ENCODE data around the gene ZNF385A.

The ZNF385A gene

DNA sequence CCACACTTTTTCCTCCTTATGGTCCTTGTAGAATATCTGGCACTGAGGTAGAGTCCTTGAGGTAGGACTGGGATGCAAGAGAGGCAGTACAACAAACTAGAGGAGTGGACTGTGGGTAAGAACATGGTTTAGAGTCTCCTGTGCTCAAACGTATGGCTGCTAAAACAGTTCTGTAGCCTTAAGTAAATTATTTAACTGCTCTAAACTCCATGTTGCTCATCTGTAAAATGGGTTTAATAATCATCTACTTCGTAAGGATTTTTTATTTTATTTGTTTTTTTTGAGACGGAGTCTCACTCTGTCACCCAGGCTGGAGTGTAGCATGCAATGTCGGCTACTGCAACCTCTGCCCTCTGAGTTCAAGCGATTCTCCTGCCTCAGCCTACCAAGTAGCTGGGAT is 63.2 kb downstream of the ZNF385A start:
- H3K9me3 ChIP-seq (ENCODE audit: severe bottlenecking) = no peaks in the 10 kb centered on the region
- H3K27me3 ChIP-seq (ENCODE audit: insufficient read depth, low read depth, severe bottlenecking) = no peaks in the 10 kb centered on the region
- no peaks in the 10 kb centered on the region; the same call in 1 of the 2 replicates for H3K36me3 ChIP-seq
- no peak for DNase-seq
- H3K4me3 ChIP-seq (ENCODE audit: low read depth, low read length) = no peak overlapping the region
- TF ChIP-seq, protein P1, sequence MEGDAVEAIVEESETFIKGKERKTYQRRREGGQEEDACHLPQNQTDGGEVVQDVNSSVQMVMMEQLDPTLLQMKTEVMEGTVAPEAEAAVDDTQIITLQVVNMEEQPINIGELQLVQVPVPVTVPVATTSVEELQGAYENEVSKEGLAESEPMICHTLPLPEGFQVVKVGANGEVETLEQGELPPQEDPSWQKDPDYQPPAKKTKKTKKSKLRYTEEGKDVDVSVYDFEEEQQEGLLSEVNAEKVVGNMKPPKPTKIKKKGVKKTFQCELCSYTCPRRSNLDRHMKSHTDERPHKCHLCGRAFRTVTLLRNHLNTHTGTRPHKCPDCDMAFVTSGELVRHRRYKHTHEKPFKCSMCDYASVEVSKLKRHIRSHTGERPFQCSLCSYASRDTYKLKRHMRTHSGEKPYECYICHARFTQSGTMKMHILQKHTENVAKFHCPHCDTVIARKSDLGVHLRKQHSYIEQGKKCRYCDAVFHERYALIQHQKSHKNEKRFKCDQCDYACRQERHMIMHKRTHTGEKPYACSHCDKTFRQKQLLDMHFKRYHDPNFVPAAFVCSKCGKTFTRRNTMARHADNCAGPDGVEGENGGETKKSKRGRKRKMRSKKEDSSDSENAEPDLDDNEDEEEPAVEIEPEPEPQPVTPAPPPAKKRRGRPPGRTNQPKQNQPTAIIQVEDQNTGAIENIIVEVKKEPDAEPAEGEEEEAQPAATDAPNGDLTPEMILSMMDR (IDR thresholded peaks at IDR 0.05; ENCODE audit: low read depth, low read length) = no peak
- no peak overlapping the region for H3K27ac ChIP-seq

All from WERI-Rb-1 (cell line).